HG03520 (cell line): ENCODE measurements around the gene PIAS3.
"Not testable (repeated sequence)": the region's sequence is repeated elsewhere in the genome, so short reads cannot be mapped to it uniquely, and the experiment has no call there.

Source experiments
- ATAC-seq: cut with Tn5 transposase; IDR thresholded peaks from one replicate; pipeline ENCODE4 v1.9.1; 2021; ENCODE audit warnings: mild to moderate bottlenecking, moderate library complexity; ENCODE audit not compliant: unreplicated experiment

PIAS3 gene

GRCh38 chr1:145877923-145878486, 19.1 kb upstream of the PIAS3 start:
- ATAC-seq, result no peak

GRCh38 chr1:145874646-145875045, 15.8 kb upstream of the PIAS3 start:
- no peak for ATAC-seq

GRCh38 chr1:145871994-145872924, 13.4 kb upstream of the PIAS3 start:
- no peak for ATAC-seq

- ATAC-seq, result no peak
These were observed 9.4 kb upstream of the PIAS3 start for GRCh38 chr1:145868232-145868631.

- ATAC-seq, result no peak
These were observed 4.6 kb upstream of the PIAS3 start for GRCh38 chr1:145863282-145864018.

- peak; percentile 53 for ATAC-seq
These were observed 676 bp upstream of the PIAS3 start for GRCh38 chr1:145859491-145860023.

DNA sequence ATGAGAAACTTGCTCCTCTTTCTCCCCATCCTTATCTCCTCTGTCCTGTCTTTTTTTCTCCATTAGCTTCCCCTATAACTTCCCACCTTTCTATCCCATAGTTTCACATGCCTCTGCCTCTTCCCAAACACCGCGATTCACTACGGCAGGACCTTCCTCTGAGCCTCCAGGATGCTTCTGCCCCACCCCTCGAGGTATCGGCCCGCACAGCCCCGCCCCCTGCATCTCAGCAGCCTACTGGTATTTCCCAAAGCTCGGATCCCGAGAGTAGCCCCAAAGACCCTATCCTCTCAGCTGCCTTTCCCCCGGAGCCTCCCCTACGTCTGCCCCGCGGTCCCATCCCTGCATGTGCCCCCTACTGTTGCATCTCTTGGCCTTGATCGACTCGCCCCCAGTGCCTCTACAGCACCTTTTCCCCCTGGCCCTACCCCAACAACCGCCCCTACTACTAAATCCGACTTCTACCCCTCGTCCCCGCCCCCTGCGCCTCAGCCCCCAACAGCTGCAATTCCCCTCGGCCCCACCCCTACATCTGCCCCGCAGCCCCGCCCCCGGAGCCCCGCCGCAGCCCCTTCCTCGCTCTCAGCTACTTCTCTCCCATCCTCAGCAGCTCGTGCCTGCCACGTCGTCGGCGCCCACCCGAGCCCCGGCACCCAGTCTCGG, 512 bp downstream of the PIAS3 start:
- ATAC-seq, result no peak

DNA sequence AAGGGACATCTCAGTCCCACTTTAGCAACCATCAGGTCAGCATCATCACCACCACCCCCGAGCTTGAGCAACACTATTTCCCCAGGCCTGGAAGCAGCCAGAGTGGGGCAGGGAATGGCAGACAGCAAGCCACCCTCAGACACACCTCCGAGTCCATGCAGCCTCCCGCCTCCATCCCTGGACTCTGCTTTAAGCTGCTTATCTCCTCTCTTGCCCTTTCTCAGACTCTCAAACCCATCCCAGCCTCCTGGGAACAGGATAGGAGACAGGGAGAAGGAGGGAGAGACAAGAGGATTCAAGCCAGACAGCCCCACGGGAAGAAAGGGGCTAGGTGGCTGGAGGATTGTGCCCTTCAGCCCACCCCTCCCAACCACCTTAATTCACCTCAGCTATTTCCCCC, 1.7 kb downstream of the PIAS3 start:
- ATAC-seq, result no peak

GRCh38 chr1:145855426-145855948, 3.4 kb downstream of the PIAS3 start:
- no peak for ATAC-seq

DNA sequence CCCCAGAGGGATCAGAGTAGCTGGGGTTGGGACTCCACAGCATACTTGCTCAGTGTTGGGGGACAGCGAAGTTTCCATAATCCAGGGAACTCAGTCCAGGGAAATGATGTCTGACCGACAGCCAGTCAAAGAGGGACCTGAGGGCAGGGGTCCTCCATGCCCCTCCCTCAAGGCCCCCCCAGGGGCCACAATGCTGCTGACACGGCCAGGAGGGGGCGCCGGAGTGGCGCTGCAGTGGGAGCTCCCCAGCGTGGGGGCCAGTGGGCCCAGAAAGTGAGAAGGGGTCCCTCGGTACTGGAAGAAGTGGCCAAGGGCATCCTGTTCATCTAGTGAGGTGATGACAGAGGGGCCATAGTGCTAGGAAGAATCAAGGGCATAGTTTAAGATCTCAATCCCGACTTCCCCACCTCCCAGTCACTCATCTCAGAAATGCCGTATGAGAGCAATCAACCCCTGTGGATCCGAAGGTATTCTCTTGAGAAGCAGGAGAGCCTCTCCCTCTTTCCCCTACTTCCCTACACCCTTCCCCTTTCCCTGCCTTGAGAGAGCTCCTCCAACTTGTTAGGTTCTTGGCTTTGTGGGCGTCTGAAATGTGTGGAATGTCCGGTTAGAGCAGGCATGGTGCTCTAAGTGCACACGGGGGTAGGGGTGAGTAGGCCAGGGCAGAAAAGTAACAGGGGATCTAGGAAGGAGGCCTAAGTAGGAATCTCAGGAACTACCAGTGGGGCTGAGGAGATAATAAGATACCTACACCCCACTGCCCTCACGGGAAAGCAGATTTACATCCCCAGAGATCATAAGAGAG, 9.3 kb downstream of the PIAS3 start:
- no peak for ATAC-seq

- ATAC-seq, result no peak
These were observed 11.1 kb downstream of the PIAS3 start for GRCh38 chr1:145847827-145848226.

- no peak for ATAC-seq
These were observed 12.7 kb downstream of the PIAS3 start for GRCh38 chr1:145846201-145846612.

- peak; percentile 44 for ATAC-seq
These were observed 13.2 kb downstream of the PIAS3 start, which contains the start of gene NUDT17 for GRCh38 chr1:145845514-145846161. TSS of gene NUDT17 (plus strand) at chr1:145845630. CDS start at chr1:145845641, 11 bp downstream.

- ATAC-seq, result peak; percentile 57
These were observed 13.8 kb downstream of the PIAS3 start for GRCh38 chr1:145845144-145845513.

- no peak for ATAC-seq
These were observed 15.8 kb downstream of the PIAS3 start for GRCh38 chr1:145843031-145843430.

- ATAC-seq, result no peak
These were observed 21.2 kb downstream of the PIAS3 start for GRCh38 chr1:145837656-145838055.

DNA sequence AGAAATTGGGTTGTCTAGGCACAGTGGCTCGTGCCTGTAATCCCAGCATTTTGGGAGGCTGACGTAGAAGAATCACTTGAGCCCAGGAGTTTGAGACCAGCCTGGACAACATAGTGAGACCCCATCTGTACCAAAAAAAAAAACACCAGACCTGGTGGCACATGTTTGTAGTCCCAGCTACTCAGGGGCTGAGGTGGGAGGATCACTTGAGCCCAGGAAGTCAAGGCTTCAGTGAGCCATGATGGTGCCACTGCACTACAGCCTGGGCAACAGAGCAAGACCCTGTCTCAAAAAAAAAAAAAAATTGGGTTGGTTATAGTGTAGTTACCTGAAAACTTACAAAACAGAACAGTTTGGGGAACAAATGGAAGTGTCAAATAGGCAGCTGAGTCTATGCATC, 28.1 kb downstream of the PIAS3 start:
- not testable (repeated sequence) for ATAC-seq

DNA sequence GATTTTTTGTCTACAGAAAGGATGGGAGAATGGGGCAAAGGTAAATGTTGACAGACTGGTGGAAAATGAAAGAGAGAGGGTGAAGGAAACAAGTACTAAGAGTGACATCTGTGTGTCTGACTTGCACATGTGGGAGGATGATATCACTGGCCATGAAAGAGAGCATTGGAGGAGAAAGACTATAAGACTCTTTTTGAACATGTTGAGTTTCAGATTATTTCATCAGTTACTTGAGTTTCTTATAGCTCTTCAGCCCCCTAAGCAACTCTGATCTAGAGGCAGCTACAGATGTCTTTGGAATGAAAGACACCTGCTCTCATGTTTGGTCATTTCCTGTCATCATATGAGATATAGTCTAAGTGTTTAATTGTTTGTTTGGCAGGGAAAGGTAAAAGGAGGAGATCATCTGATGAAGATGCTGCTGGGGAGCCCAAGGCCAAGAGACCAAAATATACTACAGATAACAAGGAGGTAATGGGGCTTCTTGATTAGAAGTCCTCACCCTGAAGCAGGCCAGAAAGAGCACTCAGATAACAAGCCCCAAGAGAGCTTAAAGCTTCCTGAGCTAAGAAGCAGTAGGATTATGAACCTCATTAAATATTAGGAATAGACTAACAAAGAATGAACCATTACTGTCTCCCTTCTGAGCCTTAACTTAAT, 30.4 kb downstream of the PIAS3 start:
- no peak for ATAC-seq

GRCh38 chr1:145827966-145828365, 30.9 kb downstream of the PIAS3 start:
- ATAC-seq, result no peak
